IMR-90 (cell line): ENCODE measurements around the gene POLR3K. TPM values are rescaled to one million over a fixed set of nuclear protein-coding genes. Genes with fewer than 3 reads are reported as not detected.

Experiments
- ATAC-seq: fragments of 200-7000 bp; cut with Tn5 transposase; 2 replicates; pipeline ENCODE4 v1.9.1; 2020; ENCODE audit warnings: low read depth, mild to moderate bottlenecking, moderate library complexity
- BruUV-seq: library from RNA; stranded (reverse); fragments of 400-500 nt; replicated peaks from 2 replicates; lab custom pipeline; 2021; lab: Mats Ljungman, UMichigan
- CTCF ChIA-PET: fragments of 300-600 bp; formaldehyde crosslinking; extraction: SDS; loops from one replicate; lab custom pipeline; 2021; ENCODE audit warnings: antibody characterized with exemption; lab: Yijun Ruan, JAX
- POLR2A ChIA-PET: fragments of 300-600 bp; sonication (Branson Sonifier 250); formaldehyde crosslinking; loops from one replicate; lab custom pipeline; 2022; ENCODE audit warnings: antibody characterized with exemption; ENCODE audit not compliant: unreplicated experiment; lab: Charles Lee
- DNase-seq: peaks from one replicate; pipeline ENCODE4 v3.0.0; 2013
- H2AFZ ChIP-seq: replicated peaks from 2 replicates; pipeline ENCODE3; 2013; ENCODE audit warnings: low read length, mild to moderate bottlenecking; ENCODE audit not compliant: poor library complexity
- H2AK5ac ChIP-seq: 2 replicates; pipeline ENCODE4 v1.6.1; 2013; ENCODE audit warnings: low read depth, low read length, inconsistent platforms
- H2AK9ac ChIP-seq: replicated peaks from 2 replicates; pipeline ENCODE3; 2013; ENCODE audit warnings: mild to moderate bottlenecking, low read depth, low read length, moderate library complexity; ENCODE audit not compliant: poor library complexity
- H2BK120ac ChIP-seq: 2 replicates; pipeline ENCODE4 v1.6.1; 2013; ENCODE audit warnings: low read depth, low read length, inconsistent platforms
- H2BK15ac ChIP-seq: 3 replicates; pipeline ENCODE4 v1.6.1; 2013; ENCODE audit warnings: low read depth, low read length, inconsistent platforms
- H2BK20ac ChIP-seq: 2 replicates; pipeline ENCODE4 v1.6.1; 2013; ENCODE audit warnings: low read depth, mild to moderate bottlenecking, inconsistent platforms, low read length, moderate library complexity
- H2BK5ac ChIP-seq: 2 replicates; pipeline ENCODE4 v1.6.1; 2013; ENCODE audit warnings: mild to moderate bottlenecking, low read depth, low read length, inconsistent platforms; ENCODE audit not compliant: poor library complexity, severe bottlenecking
- H3K14ac ChIP-seq: replicated peaks from 2 replicates; pipeline ENCODE4 v1.6.1; 2013; ENCODE audit warnings: low read depth, low read length, inconsistent platforms
- H3K18ac ChIP-seq: 2 replicates; pipeline ENCODE4 v1.6.1; 2013; ENCODE audit warnings: low read depth, low read length, control low read depth
- H3K23ac ChIP-seq: 2 replicates; pipeline ENCODE4 v1.6.1; 2013; ENCODE audit warnings: low read depth, low read length, inconsistent platforms
- H3K27ac ChIP-seq: 2 replicates; pipeline ENCODE4 v1.5.1; 2013; ENCODE audit warnings: mild to moderate bottlenecking, control low read depth, low read length; ENCODE audit not compliant: insufficient read depth
- H3K27me3 ChIP-seq: 2 replicates; pipeline ENCODE4 v1.6.1; 2013; ENCODE audit warnings: low read length; ENCODE audit not compliant: control insufficient read depth, insufficient read depth
- H3K36me3 ChIP-seq: 2 replicates; pipeline ENCODE4 v1.6.1; 2013; ENCODE audit warnings: low read length, mixed read lengths; ENCODE audit not compliant: control insufficient read depth, insufficient read depth
- H3K4ac ChIP-seq: 2 replicates; pipeline ENCODE4 v1.6.1; 2013; ENCODE audit warnings: low read depth, low read length, inconsistent platforms
- H3K4me1 ChIP-seq: 2 replicates; pipeline ENCODE4 v1.6.1; 2013; ENCODE audit warnings: low read length, mixed read lengths; ENCODE audit not compliant: control insufficient read depth, insufficient read depth
- H3K4me2 ChIP-seq: 2 replicates; pipeline ENCODE4 v1.6.1; 2013; ENCODE audit warnings: low read depth, mild to moderate bottlenecking, control low read depth, low read length, moderate library complexity
- H3K4me3 ChIP-seq: 2 replicates; pipeline ENCODE4 v1.5.1; 2013; ENCODE audit warnings: low read depth, mild to moderate bottlenecking, control low read depth, low read length, moderate library complexity; ENCODE audit not compliant: insufficient read depth
- H3K56ac ChIP-seq: 2 replicates; pipeline ENCODE4 v1.6.1; 2013; ENCODE audit warnings: low read length, inconsistent platforms; ENCODE audit not compliant: insufficient read depth; ENCODE audit errors: extremely low read depth
- H3K79me1 ChIP-seq, 2 experiments: 2 replicates each; pipeline ENCODE4 v1.6.1; 2013; ENCODE audit warnings: low read length in 2 of 2, inconsistent platforms in 1 of 2, low read depth in 1 of 2
- H3K9ac ChIP-seq: 2 replicates; pipeline ENCODE4 v1.6.1; 2013; ENCODE audit warnings: low read depth, low read length, control low read depth
- H3K9me1 ChIP-seq: 2 replicates; pipeline ENCODE4 v1.6.1; 2013; ENCODE audit warnings: low read length, inconsistent platforms; ENCODE audit not compliant: insufficient read depth
- H3K9me3 ChIP-seq: 2 replicates; pipeline ENCODE4 v1.6.1; 2013; ENCODE audit warnings: low read length; ENCODE audit not compliant: control insufficient read depth, insufficient read depth
- H4K20me1 ChIP-seq: 2 replicates; pipeline ENCODE4 v1.6.1; 2013; ENCODE audit warnings: low read length, inconsistent platforms; ENCODE audit not compliant: insufficient read depth
- H4K5ac ChIP-seq: 2 replicates; pipeline ENCODE4 v1.6.1; 2013; ENCODE audit warnings: mild to moderate bottlenecking, low read depth, low read length, control low read depth
- H4K8ac ChIP-seq, 2 experiments: 2 replicates each; pipeline ENCODE4 v1.6.1; 2013; ENCODE audit warnings: low read depth in 2 of 2, low read length in 2 of 2, control low read depth in 1 of 2, inconsistent platforms in 1 of 2
- H4K91ac ChIP-seq: 2 replicates; pipeline ENCODE4 v1.6.1; 2013; ENCODE audit warnings: low read depth, low read length, inconsistent platforms; ENCODE audit not compliant: insufficient read depth
- CEBPB ChIP-seq: IDR thresholded peaks from 2 replicates; pipeline ENCODE4 v1.6.1; 2012; ENCODE audit warnings: low read depth, low read length, improper control_type of control experiment
- CHD1 ChIP-seq: IDR thresholded peaks from 2 replicates; pipeline ENCODE4 v1.6.1; 2012; ENCODE audit warnings: low read depth, low read length, improper control_type of control experiment
- FOS ChIP-seq: fragments of 150-350 bp; IDR thresholded peaks from 2 replicates; pipeline ENCODE4 v1.6.1; 2016; ENCODE audit warnings: low read depth, low read length
- MAZ ChIP-seq: IDR thresholded peaks from 2 replicates; pipeline ENCODE4 v1.6.1; 2012; ENCODE audit warnings: low read depth, mild to moderate bottlenecking, low read length, improper control_type of control experiment, moderate library complexity, borderline replicate concordance
- MXI1 ChIP-seq: IDR thresholded peaks from 2 replicates; pipeline ENCODE4 v1.6.1; 2012; ENCODE audit warnings: low read depth, mild to moderate bottlenecking, low read length, moderate library complexity, borderline replicate concordance
- NFE2L2 ChIP-seq: fragments of 150-350 bp; IDR thresholded peaks from 2 replicates; pipeline ENCODE4 v1.6.1; 2016; ENCODE audit warnings: low read depth, mild to moderate bottlenecking, low read length
- POLR2A ChIP-seq: IDR thresholded peaks from 2 replicates; pipeline ENCODE4 v1.6.1; 2012; ENCODE audit warnings: mild to moderate bottlenecking, low read depth, low read length
- RAD21 ChIP-seq: IDR thresholded peaks from 2 replicates; pipeline ENCODE4 v1.6.1; 2012; ENCODE audit warnings: low read length, improper control_type of control experiment
- RCOR1 ChIP-seq: IDR thresholded peaks from 2 replicates; pipeline ENCODE4 v1.6.1; 2012; ENCODE audit warnings: mild to moderate bottlenecking, low read length, improper control_type of control experiment; ENCODE audit not compliant: insufficient replicate concordance
- RFX5 ChIP-seq: IDR thresholded peaks from 2 replicates; pipeline ENCODE4 v1.8.0; 2012; ENCODE audit warnings: low read depth, mild to moderate bottlenecking, low read length, moderate library complexity
- SMC3 ChIP-seq: fragments of 150-350 bp; IDR thresholded peaks from 2 replicates; pipeline ENCODE4 v1.6.1; 2016; ENCODE audit warnings: low read depth, mild to moderate bottlenecking, antibody characterized with exemption, low read length, moderate library complexity
- WGBS, 2 experiments: methylation state at CpG; one replicate each; pipeline versions ENCODE4 v1.1.5 to v1.1.7; 2013; ENCODE audit warnings: missing lambda C conversion rate in 2 of 2; ENCODE audit not compliant: insufficient read length in 1 of 2; ENCODE audit errors: extremely low coverage in 2 of 2; 5-methylcytosine and 5-hydroxymethylcytosine counted together
- dilution Hi-C: fragments of 300-500 bp; cut with HindIII; formaldehyde crosslinking; loops from one replicate; pipeline ENCODE4 v1.14.3; 2018; ENCODE audit warnings: low sequenced_read_pairs; ENCODE audit not compliant: unreplicated experiment
- in situ Hi-C: fragments of 300-500 bp; cut with MboI; formaldehyde crosslinking; loops from 3 replicates; pipeline ENCODE4 v1.14.3; 2019; ENCODE audit warnings: low sequenced_read_pairs, inconsistent platforms, mixed read lengths
- intact Hi-C: fragments of 100-400 bp; cut with micrococcal nuclease; formaldehyde crosslinking; loops from 2 replicates; pipeline ENCODE4 v1.10.0; 2022
- polyA plus RNA-seq, 3 experiments: library from polyadenylated mRNA; depleted of rRNA; stranded (reverse); fragments of >200 nt; gene quantifications; 2 replicates each; pipeline ENCODE4 v1.2.3, GENCODE V29; 2012; ENCODE audit warnings: low replicate concordance in 1 of 3
- total RNA-seq: library from RNA; depleted of rRNA; stranded (reverse); fragments of >200 nt; gene quantifications from 2 replicates; pipeline ENCODE4 v1.2.3, GENCODE V29; 2012
- TF ChIP-seq, protein P1 (sequence below): fragments of 150-350 bp; IDR thresholded peaks from 2 replicates; pipeline ENCODE4 v1.6.1; 2017; ENCODE audit warnings: mild to moderate bottlenecking, antibody characterized with exemption, low read length, low read depth
- TF ChIP-seq, protein P2 (sequence below): conservative IDR thresholded peaks from 2 replicates; pipeline ENCODE4 v1.5.1; 2012; ENCODE audit warnings: mild to moderate bottlenecking, low read depth, low read length, improper control_type of control experiment
- TF ChIP-seq, protein P3 (sequence below): fragments of 150-350 bp; IDR thresholded peaks from 2 replicates; pipeline ENCODE4 v1.6.1; 2016; ENCODE audit warnings: low read depth, mild to moderate bottlenecking, low read length, moderate library complexity, borderline replicate concordance

POLR3K gene
- total and polyA plus RNA-seq, 2 of the 4 experiments (the other 2 are of a cell fraction) = 9.0 to 39.5 TPM

- peaks cover 14 to 59% of the 10 kb centered on the region in 2 experiments; a peak in 3 of 4 replicates for H3K79me1 ChIP-seq
- ChIA-PET CTCF (no interaction called here), POLR2A (no interaction called here)
- H3K23ac ChIP-seq = no peak overlapping the region
- no peak overlapping the region for H4K5ac ChIP-seq
- H4K91ac ChIP-seq = no peak overlapping the region
- H3K27me3 ChIP-seq = no peaks in the 10 kb centered on the region
- no TSS peak for BruUV-seq
- no peak overlapping the region for H3K4me3 ChIP-seq
- no peak overlapping the region for H3K4me2 ChIP-seq
- H3K4me1 ChIP-seq = peaks cover 4% of the 10 kb centered on the region; the same call in 1 of the 2 replicates
- H3K9ac ChIP-seq = no peak overlapping the region
- H2AFZ ChIP-seq = no peak overlapping the region
- no peak overlapping the region for H3K4ac ChIP-seq
- dilution Hi-C loops = no loop called here
- H2BK5ac ChIP-seq = no peak overlapping the region
- ATAC-seq (no peak), DNase-seq (no peak)
- no peak overlapping the region for H2BK20ac ChIP-seq
- no peak overlapping the region for H2BK15ac ChIP-seq
- H4K8ac ChIP-seq = no peak overlapping the region
- no peak overlapping the region for H3K56ac ChIP-seq
- peaks cover 84% of the 10 kb centered on the region for H3K36me3 ChIP-seq
- in situ Hi-C loops = no loop called here
- no peak overlapping the region for H2AK5ac ChIP-seq
- no peak overlapping the region for H3K18ac ChIP-seq
- no peak overlapping the region for H2AK9ac ChIP-seq
- H4K20me1 ChIP-seq = peaks cover 62% of the 10 kb centered on the region
- WGBS, 2 experiments = 82% methylated on average over 58 of the region's 89 CpGs; no CpG with 5 or more reads in 1 of the 2 experiments
- intact Hi-C loops = no loop called here
- no peaks in the 10 kb centered on the region for H3K9me1 ChIP-seq
- H2BK120ac ChIP-seq = no peak overlapping the region
- H3K9me3 ChIP-seq = no peaks in the 10 kb centered on the region
- H3K14ac ChIP-seq = no peak overlapping the region
- no peak overlapping the region for H3K27ac ChIP-seq
- no peak for TF ChIP-seq RAD21
- no peak for TF ChIP-seq FOS
- TF ChIP-seq SMC3 = no peak
- no peak for TF ChIP-seq RFX5
- no peak for TF ChIP-seq CEBPB
- no peak for TF ChIP-seq CHD1
- TF ChIP-seq, protein P1, sequence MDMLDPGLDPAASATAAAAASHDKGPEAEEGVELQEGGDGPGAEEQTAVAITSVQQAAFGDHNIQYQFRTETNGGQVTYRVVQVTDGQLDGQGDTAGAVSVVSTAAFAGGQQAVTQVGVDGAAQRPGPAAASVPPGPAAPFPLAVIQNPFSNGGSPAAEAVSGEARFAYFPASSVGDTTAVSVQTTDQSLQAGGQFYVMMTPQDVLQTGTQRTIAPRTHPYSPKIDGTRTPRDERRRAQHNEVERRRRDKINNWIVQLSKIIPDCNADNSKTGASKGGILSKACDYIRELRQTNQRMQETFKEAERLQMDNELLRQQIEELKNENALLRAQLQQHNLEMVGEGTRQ = no peak
- no peak for TF ChIP-seq MAZ
- no peak for TF ChIP-seq NFE2L2
- no peak for TF ChIP-seq POLR2A
- TF ChIP-seq, protein P2, sequence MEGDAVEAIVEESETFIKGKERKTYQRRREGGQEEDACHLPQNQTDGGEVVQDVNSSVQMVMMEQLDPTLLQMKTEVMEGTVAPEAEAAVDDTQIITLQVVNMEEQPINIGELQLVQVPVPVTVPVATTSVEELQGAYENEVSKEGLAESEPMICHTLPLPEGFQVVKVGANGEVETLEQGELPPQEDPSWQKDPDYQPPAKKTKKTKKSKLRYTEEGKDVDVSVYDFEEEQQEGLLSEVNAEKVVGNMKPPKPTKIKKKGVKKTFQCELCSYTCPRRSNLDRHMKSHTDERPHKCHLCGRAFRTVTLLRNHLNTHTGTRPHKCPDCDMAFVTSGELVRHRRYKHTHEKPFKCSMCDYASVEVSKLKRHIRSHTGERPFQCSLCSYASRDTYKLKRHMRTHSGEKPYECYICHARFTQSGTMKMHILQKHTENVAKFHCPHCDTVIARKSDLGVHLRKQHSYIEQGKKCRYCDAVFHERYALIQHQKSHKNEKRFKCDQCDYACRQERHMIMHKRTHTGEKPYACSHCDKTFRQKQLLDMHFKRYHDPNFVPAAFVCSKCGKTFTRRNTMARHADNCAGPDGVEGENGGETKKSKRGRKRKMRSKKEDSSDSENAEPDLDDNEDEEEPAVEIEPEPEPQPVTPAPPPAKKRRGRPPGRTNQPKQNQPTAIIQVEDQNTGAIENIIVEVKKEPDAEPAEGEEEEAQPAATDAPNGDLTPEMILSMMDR = no peak
- no peak for TF ChIP-seq RCOR1
- no peak for TF ChIP-seq MXI1
- TF ChIP-seq, protein P3, sequence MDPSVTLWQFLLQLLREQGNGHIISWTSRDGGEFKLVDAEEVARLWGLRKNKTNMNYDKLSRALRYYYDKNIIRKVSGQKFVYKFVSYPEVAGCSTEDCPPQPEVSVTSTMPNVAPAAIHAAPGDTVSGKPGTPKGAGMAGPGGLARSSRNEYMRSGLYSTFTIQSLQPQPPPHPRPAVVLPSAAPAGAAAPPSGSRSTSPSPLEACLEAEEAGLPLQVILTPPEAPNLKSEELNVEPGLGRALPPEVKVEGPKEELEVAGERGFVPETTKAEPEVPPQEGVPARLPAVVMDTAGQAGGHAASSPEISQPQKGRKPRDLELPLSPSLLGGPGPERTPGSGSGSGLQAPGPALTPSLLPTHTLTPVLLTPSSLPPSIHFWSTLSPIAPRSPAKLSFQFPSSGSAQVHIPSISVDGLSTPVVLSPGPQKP = no peak
Observed at GRCh38 chr16:60929-61878, 7.8 kb upstream of the POLR3K start.
